ENCODE results near the gene SHE. TPM values are rescaled to one million over a fixed set of nuclear protein-coding genes. Genes with fewer than 3 reads are reported as not detected.

SHE gene
- total RNA-seq, 1 donor from 2014 or later, result 0.04 TPM

DNA sequence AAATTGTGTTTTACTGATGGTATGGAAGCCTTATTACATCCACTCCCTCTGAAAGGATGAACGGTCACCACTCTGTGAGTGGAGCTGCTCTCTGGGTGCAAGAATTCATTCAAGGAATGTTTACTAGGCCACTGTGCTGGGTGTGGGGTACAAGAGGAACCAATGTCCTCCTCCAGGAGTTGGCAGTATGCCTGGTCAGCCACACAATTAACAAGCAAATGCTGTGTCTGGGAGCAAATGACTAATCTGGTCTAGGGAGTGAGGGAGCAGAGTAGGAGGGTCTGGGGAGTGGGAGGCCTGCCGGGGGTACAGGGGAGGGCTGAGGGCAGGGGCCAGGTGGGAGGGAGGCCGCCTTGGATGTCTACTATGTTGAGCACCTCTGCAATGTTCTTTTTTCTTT, 27.4 kb downstream of the SHE start:
- Mint-ChIP-seq H3K36me3 (ENCODE audit: low read depth) (no peaks in the 10 kb centered on the region), H3K27ac (no peak overlapping the region), H3K4me1 (peaks cover 8% of the 10 kb centered on the region), H3K4me3 (no peak overlapping the region), H3K27me3 (no peaks in the 10 kb centered on the region), H3K9me3 (no peaks in the 10 kb centered on the region)
- ATAC-seq (ENCODE audit: low read depth) (no peak), DNase-seq (no peak)
- intact Hi-C loops (cut with micrococcal nuclease), result loop anchor here (10.0 kb wide), 1 partner anchor 120 kb away; no protein-coding TSS in a partner anchor
- CTCF ChIA-PET, result no interaction called here
- POLR2A ChIA-PET, result no interaction called here
- TF ChIP-seq, protein P1, sequence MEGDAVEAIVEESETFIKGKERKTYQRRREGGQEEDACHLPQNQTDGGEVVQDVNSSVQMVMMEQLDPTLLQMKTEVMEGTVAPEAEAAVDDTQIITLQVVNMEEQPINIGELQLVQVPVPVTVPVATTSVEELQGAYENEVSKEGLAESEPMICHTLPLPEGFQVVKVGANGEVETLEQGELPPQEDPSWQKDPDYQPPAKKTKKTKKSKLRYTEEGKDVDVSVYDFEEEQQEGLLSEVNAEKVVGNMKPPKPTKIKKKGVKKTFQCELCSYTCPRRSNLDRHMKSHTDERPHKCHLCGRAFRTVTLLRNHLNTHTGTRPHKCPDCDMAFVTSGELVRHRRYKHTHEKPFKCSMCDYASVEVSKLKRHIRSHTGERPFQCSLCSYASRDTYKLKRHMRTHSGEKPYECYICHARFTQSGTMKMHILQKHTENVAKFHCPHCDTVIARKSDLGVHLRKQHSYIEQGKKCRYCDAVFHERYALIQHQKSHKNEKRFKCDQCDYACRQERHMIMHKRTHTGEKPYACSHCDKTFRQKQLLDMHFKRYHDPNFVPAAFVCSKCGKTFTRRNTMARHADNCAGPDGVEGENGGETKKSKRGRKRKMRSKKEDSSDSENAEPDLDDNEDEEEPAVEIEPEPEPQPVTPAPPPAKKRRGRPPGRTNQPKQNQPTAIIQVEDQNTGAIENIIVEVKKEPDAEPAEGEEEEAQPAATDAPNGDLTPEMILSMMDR (IDR thresholded peaks at IDR 0.05), result no peak

DNA sequence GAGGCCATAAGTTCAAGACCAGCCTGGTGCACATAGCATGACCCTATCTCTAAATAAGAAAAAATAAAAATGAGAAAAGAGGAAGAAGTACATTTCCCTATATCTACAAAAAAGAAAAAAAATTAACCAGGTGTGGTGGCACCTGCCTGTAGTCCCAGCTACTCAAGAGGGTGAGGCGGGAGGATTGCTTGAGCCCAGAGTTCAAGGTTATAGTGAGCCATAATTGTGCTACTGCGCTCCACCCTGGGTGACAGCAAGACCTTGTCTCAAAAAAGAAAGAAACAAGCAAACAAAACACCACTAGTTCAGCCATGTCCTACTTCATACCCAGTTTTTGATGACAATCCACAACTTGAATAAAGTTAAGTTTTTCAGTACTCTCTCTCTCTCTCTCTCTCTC, 30.9 kb downstream of the SHE start:
- CTCF ChIA-PET, result no interaction called here
- H3K4me1 Mint-ChIP-seq, result peaks cover 12% of the 10 kb centered on the region
- TF ChIP-seq, protein P1 (IDR thresholded peaks at IDR 0.05), result no peak

DNA sequence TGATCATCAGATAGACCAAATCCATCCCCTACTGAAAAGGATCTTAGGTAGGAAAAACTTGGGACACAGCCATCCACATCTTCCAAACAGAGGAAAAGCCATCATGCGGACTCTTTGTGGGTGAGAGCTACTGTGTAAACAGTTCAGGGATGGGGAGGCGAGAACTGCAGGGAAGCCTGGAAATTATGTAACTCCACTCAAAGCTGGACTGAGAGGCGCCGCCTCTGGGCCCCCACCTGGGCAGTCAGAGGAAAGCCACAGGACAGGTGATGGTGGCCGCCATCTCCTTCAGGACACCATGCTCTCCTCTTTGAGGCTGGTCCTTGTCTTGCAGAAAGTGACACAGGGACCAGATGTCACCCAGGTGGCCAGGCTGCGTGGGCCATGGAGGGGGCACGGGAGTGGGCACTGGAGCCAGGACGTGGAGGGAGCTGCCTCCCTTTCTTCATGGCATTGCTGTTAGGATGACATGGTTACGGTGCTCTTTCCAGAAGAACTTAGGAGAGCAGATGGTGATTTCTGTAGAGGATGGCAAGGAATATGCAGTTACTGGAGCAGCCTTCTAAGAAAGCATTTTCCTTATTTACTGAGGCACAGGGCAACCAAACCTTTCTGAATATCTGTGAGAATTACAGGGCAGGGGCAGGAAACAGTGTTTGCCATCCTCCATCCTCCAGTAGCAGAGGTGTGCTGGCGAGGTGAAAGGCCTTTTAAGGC, 32.2 kb downstream of the SHE start:
- ChIA-PET POLR2A (no interaction called here), CTCF (no interaction called here)
- ATAC-seq (ENCODE audit: low read depth) (no peak), DNase-seq (no peak)
- peaks cover 16% of the 10 kb centered on the region for H3K4me1 Mint-ChIP-seq
- intact Hi-C loops (cut with micrococcal nuclease), result loop anchor here (10.0 kb wide), 1 partner anchor 115 kb away; no protein-coding TSS in a partner anchor
- H3K4me3 Mint-ChIP-seq, result no peak overlapping the region
- no peaks in the 10 kb centered on the region for H3K27me3 Mint-ChIP-seq
- no peaks in the 10 kb centered on the region for H3K36me3 Mint-ChIP-seq (ENCODE audit: low read depth)
- H3K27ac Mint-ChIP-seq, result no peak overlapping the region
- no peaks in the 10 kb centered on the region for H3K9me3 Mint-ChIP-seq
- TF ChIP-seq, protein P1 (IDR thresholded peaks at IDR 0.05), result no peak

More for the DNA sequence above, 30.9 kb downstream of the SHE start:
- no peaks in the 10 kb centered on the region for H3K9me3 Mint-ChIP-seq
- DNase-seq (no peak), ATAC-seq (ENCODE audit: low read depth) (no peak)
- H3K27ac Mint-ChIP-seq, result no peak overlapping the region
- intact Hi-C loops (cut with micrococcal nuclease), result loop anchor here (10.0 kb wide), 1 partner anchor 117 kb away; no protein-coding TSS in a partner anchor
- H3K27me3 Mint-ChIP-seq, result no peaks in the 10 kb centered on the region
- no peak overlapping the region for H3K4me3 Mint-ChIP-seq
- POLR2A ChIA-PET, result no interaction called here
- no peaks in the 10 kb centered on the region for H3K36me3 Mint-ChIP-seq (ENCODE audit: low read depth)

DNA sequence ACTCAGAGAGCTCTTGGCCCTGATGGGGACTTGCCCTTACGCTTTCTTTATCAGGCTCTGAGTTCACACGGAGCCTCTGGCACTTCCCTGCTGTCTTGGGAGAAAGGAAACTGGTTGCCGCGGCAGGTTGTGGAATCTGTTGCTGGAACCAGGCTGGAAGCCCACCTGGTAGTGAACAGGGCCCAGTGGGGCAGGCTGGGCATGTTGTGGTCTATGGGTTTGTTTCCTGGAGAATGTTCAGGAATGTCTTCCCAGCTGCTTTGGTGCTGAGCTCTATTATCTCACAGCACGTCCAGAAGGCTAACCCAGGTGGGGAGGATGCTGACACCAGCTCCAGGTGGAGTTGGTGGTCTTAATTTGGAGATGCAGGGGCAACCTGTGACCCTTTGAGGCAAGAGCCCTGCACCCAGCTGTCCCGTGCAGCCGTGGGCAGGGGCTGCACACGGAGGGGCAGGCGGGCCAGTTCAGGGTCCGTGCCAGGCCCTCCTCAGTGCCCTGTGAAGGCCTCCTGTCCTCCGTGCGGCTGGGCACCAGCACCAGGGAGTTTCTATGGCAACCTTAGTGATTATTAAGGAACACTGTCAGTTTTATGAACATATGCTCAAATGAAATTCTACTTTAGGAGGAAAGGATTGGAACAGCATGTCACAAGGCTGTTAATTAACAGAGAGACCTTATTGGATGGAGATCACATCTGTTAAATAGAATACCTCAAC, 33.5 kb downstream of the SHE start:
- CTCF ChIA-PET, result no interaction called here

More for the DNA sequence above, 33.5 kb downstream of the SHE start:
- Mint-ChIP-seq H3K36me3 (ENCODE audit: low read depth) (no peaks in the 10 kb centered on the region), H3K4me3 (no peak overlapping the region), H3K27ac (no peak overlapping the region), H3K4me1 (peaks cover 13% of the 10 kb centered on the region), H3K9me3 (no peaks in the 10 kb centered on the region), H3K27me3 (no peaks in the 10 kb centered on the region)
- DNase-seq (no peak), ATAC-seq (ENCODE audit: low read depth) (no peak)
- intact Hi-C loops (cut with micrococcal nuclease), result no loop called here
- POLR2A ChIA-PET, result no interaction called here
- TF ChIP-seq, protein P1 (IDR thresholded peaks at IDR 0.05), result no peak
